ENCODE measurements around the gene GRIA1. TPM values are rescaled to one million over a fixed set of nuclear protein-coding genes. Genes with fewer than 3 reads are reported as not detected.

The GRIA1 gene
- total and polyA plus RNA-seq, 10 of the 15 experiments (the other 5 are each of a cell fraction or from before 2014, with no cell fraction given), result 0.04 to 0.18 (median 0.04) TPM; not detected in 7

GRCh38 chr5:153777681-153778581, 287.5 kb downstream of the GRIA1 start:
- ChIA-PET RAD21 (ENCODE audit: unreplicated experiment) (no interaction called here), SMC1A (ENCODE audit: uncharacterized antibody, unreplicated experiment) (no interaction called here), CTCF (no interaction called here), POLR2A (no interaction called here)
- Histone ChIP-seq H2AFZ (ENCODE audit: control insufficient read depth, low read depth, low read length) (no peak overlapping the region), H3K36me3 (ENCODE audit: control insufficient read depth in 2 of 2, insufficient read depth in 2 of 2, low read length in 1 of 2) (no peaks in the 10 kb centered on the region), H3K27me3 (replicated peaks in 1 of 2; ENCODE audit: control insufficient read depth in 2 of 2, insufficient read depth in 2 of 2, low read length in 1 of 2) (no peaks in the 10 kb centered on the region), H3K27ac (ENCODE audit: control insufficient read depth, insufficient read depth) (no peak overlapping the region), H3K79me2 (ENCODE audit: control insufficient read depth, insufficient read depth, low read length) (no peaks in the 10 kb centered on the region), H3K4me1 (ENCODE audit: control insufficient read depth, insufficient read depth, low read length) (no peaks in the 10 kb centered on the region), H3K4me3 (no peak overlapping the region), H3K4me2 (ENCODE audit: control insufficient read depth, insufficient read depth) (no peak overlapping the region), H3K9me3 (replicated peaks; ENCODE audit: control insufficient read depth, insufficient read depth, low read length) (no peaks in the 10 kb centered on the region), H3K9ac (ENCODE audit: control insufficient read depth, insufficient read depth, low read length) (no peak overlapping the region), H4K20me1 (ENCODE audit: control insufficient read depth, insufficient read depth) (no peaks in the 10 kb centered on the region)
- no TSS peak for BruUV-seq (replicated peaks)
- intact Hi-C loops (cut with micrococcal nuclease; ENCODE audit: unreplicated experiment) (no loop called here), in situ Hi-C loops (cut with MboI) (no loop called here)
- ATAC-seq (no peak), DNase-seq (ENCODE audit: low read depth, low spot score) (no peak), FAIRE-seq (no peak)
- 50% methylated on average over 5 of the region's 5 CpGs for WGBS (ENCODE audit: insufficient coverage, insufficient replicate concordance, low lambda C conversion rate, missing lambda C conversion rate)
- TF ChIP-seq NBN (IDR thresholded peaks at IDR 0.05), result no peak
- TF ChIP-seq E2F8 (IDR thresholded peaks at IDR 0.05; ENCODE audit: low read depth, partially characterized antibody), result no peak
- no peak for TF ChIP-seq IRF3 (IDR thresholded peaks at IDR 0.05)
- no peak for TF ChIP-seq ASH2L (IDR thresholded peaks at IDR 0.05; ENCODE audit: borderline replicate concordance, low read depth)
- TF ChIP-seq EGR1 (IDR thresholded peaks at IDR 0.05; ENCODE audit: borderline replicate concordance in 1 of 2, low read depth in 2 of 2, low read length in 2 of 2), result no peak
- no peak for TF ChIP-seq POU2F2 (IDR thresholded peaks at IDR 0.05; ENCODE audit: borderline replicate concordance, low read depth, low read length)
- no peak for TF ChIP-seq MYC (IDR thresholded peaks at IDR 0.05; ENCODE audit: insufficient read depth, insufficient read length, insufficient replicate concordance, low read length, severe bottlenecking)
- TF ChIP-seq YBX1 (IDR thresholded peaks at IDR 0.05), result no peak
- no peak for TF ChIP-seq FOXM1 (IDR thresholded peaks at IDR 0.05; ENCODE audit: low read depth, low read length)
- no peak for TF ChIP-seq RBBP5 (conservative IDR thresholded peaks at IDR 0.05)
- no peak for TF ChIP-seq ZBED1 (IDR thresholded peaks at IDR 0.05; ENCODE audit: borderline replicate concordance)
- TF ChIP-seq SIX5 (IDR thresholded peaks at IDR 0.05; ENCODE audit: low read depth, low read length, severe bottlenecking), result no peak
- no peak for TF ChIP-seq ZNF207 (IDR thresholded peaks at IDR 0.05; ENCODE audit: borderline replicate concordance)

All from GM12878 (cell line).